SK-N-SH treated with all-trans-retinoic acid at 6 μM for 48 hours (cell line): ENCODE data around the gene FHDC1.

Source experiments
- ATAC-seq: fragments of 200-7000 bp; cut with Tn5 transposase; 3 replicates; pipeline ENCODE4 v1.9.1; 2020; ENCODE audit warnings: mild to moderate bottlenecking, moderate library complexity
- ARNTL ChIP-seq: fragments of 450-650 bp; formaldehyde crosslinking; IDR thresholded peaks from 2 replicates; pipeline ENCODE4 v1.5.0; 2020; ENCODE audit warnings: low read depth, mild to moderate bottlenecking, moderate library complexity, borderline replicate concordance
- BACH2 ChIP-seq: fragments of 250-450 bp; sonication (Bioruptor Pico); IDR thresholded peaks from 2 replicates; pipeline ENCODE4 v1.9.0; 2021; ENCODE audit warnings: mild to moderate bottlenecking, borderline replicate concordance
- CSDC2 ChIP-seq: fragments of 250-450 bp; sonication (Bioruptor Pico); IDR thresholded peaks from 2 replicates; pipeline ENCODE4 v1.5.0; 2020; ENCODE audit warnings: mild to moderate bottlenecking, moderate library complexity
- CSRNP3 ChIP-seq: fragments of 250-450 bp; sonication (Bioruptor Pico); IDR thresholded peaks from 2 replicates; pipeline ENCODE4 v1.5.1; 2021; ENCODE audit warnings: mild to moderate bottlenecking, moderate library complexity
- ESRRG ChIP-seq: fragments of 250-450 bp; sonication (Bioruptor Pico); IDR thresholded peaks from 2 replicates; pipeline ENCODE4 v1.6.1; 2021; ENCODE audit warnings: mild to moderate bottlenecking
- GLIS3 ChIP-seq: fragments of 250-450 bp; sonication (Bioruptor Pico); IDR thresholded peaks from 2 replicates; pipeline ENCODE4 v1.5.0; 2020; ENCODE audit warnings: mild to moderate bottlenecking, moderate library complexity
- ISL1 ChIP-seq: fragments of 250-450 bp; sonication (Bioruptor Pico); IDR thresholded peaks from 2 replicates; pipeline ENCODE4 v2.1.2; 2022; ENCODE audit warnings: mild to moderate bottlenecking, moderate library complexity
- OSR1 ChIP-seq: fragments of 250-450 bp; sonication (Bioruptor Pico); IDR thresholded peaks from 2 replicates; pipeline ENCODE4 v1.8.0; 2022; ENCODE audit warnings: moderate library complexity, mild to moderate bottlenecking, inconsistent platforms
- PATZ1 ChIP-seq: fragments of 250-450 bp; sonication (Bioruptor Pico); IDR thresholded peaks from 2 replicates; pipeline ENCODE4 v1.8.0; 2020; ENCODE audit warnings: mild to moderate bottlenecking, moderate library complexity, borderline replicate concordance
- POU6F1 ChIP-seq: fragments of 250-450 bp; sonication (Bioruptor Pico); IDR thresholded peaks from 2 replicates; pipeline ENCODE4 v1.8.0; 2021; ENCODE audit warnings: low read depth, mild to moderate bottlenecking, moderate library complexity, borderline replicate concordance
- PPARA ChIP-seq: fragments of 250-450 bp; sonication (Bioruptor Pico); IDR thresholded peaks from 2 replicates; pipeline ENCODE4 v1.5.0; 2020; ENCODE audit warnings: mild to moderate bottlenecking, borderline replicate concordance
- RARB ChIP-seq: fragments of 250-450 bp; sonication (Bioruptor Pico); IDR thresholded peaks from 2 replicates; pipeline ENCODE4 v1.8.0; 2021; ENCODE audit warnings: mild to moderate bottlenecking, moderate library complexity
- SNAI2 ChIP-seq: fragments of 250-450 bp; sonication (Bioruptor Pico); IDR thresholded peaks from 2 replicates; pipeline ENCODE4 v1.5.0; 2020; ENCODE audit warnings: mild to moderate bottlenecking, moderate library complexity
- TCF4 ChIP-seq: fragments of 250-450 bp; sonication (Bioruptor Pico); IDR thresholded peaks from 2 replicates; pipeline ENCODE4 v1.8.0; 2021; ENCODE audit warnings: mild to moderate bottlenecking, moderate library complexity, borderline replicate concordance
- TOX ChIP-seq: fragments of 250-450 bp; sonication (Bioruptor Pico); IDR thresholded peaks from 2 replicates; pipeline ENCODE4 v1.8.0; 2021; ENCODE audit warnings: mild to moderate bottlenecking, moderate library complexity, borderline replicate concordance
- ZC3H10 ChIP-seq: fragments of 250-450 bp; sonication (Bioruptor Pico); IDR thresholded peaks from 2 replicates; pipeline ENCODE4 v1.5.1; 2021; ENCODE audit warnings: mild to moderate bottlenecking, moderate library complexity
- ZFP3 ChIP-seq: fragments of 250-450 bp; sonication (Bioruptor Pico); IDR thresholded peaks from 2 replicates; pipeline ENCODE4 v1.5.0; 2020; ENCODE audit warnings: mild to moderate bottlenecking, moderate library complexity
- ZFP30 ChIP-seq: fragments of 450-650 bp; formaldehyde crosslinking; IDR thresholded peaks from 2 replicates; pipeline ENCODE4 v1.5.0; 2022; ENCODE audit warnings: mild to moderate bottlenecking, moderate library complexity
- ZNF565 ChIP-seq: fragments of 450-650 bp; formaldehyde crosslinking; conservative IDR thresholded peaks from 2 replicates; pipeline ENCODE4 v1.5.0; 2020; ENCODE audit warnings: low read depth, mild to moderate bottlenecking, moderate library complexity
- ZNF70 ChIP-seq: fragments of 450-650 bp; formaldehyde crosslinking; IDR thresholded peaks from 2 replicates; pipeline ENCODE4 v1.5.0; 2020; ENCODE audit warnings: mild to moderate bottlenecking, moderate library complexity
- ZNF8 ChIP-seq: fragments of 450-650 bp; formaldehyde crosslinking; IDR thresholded peaks from 2 replicates; pipeline ENCODE4 v1.5.0; 2020; ENCODE audit warnings: mild to moderate bottlenecking, moderate library complexity
- TF ChIP-seq, protein P1 (sequence below): fragments of 250-450 bp; sonication (Bioruptor Pico); IDR thresholded peaks from 2 replicates; pipeline ENCODE4 v1.5.0; 2020; ENCODE audit warnings: mild to moderate bottlenecking, moderate library complexity

Gene FHDC1

DNA sequence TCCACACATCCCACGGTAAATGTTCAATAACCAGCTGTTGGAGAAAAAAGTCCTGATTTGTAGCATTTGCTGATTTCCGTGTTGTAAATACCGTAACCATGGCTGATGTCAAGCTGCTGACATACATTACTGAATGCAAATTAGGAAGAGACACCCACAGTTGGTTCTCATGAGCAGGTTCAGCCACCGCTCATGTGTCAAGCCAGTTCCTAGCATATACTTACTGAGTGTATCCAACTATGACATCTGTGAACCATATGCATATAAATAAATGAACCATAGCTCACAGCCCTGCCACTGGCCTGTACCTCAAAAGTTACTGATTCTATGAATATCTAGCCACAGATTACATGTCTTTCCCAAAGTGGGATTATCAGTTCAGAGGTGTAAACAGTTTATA, 29.5 kb downstream of the FHDC1 start:
- peak; percentile 25; the same call in 1 of the 3 replicates for ATAC-seq
- TF ChIP-seq CSDC2 (CRISPR knock-in tag), result no peak
- no peak for TF ChIP-seq ZNF70 (CRISPR knock-in tag)
- TF ChIP-seq GLIS3 (CRISPR knock-in tag), result no peak
- no peak for TF ChIP-seq TCF4 (CRISPR knock-in tag)
- no peak for TF ChIP-seq ZFP3 (CRISPR knock-in tag)
- TF ChIP-seq OSR1 (CRISPR knock-in tag), result no peak
- TF ChIP-seq, protein P1, sequence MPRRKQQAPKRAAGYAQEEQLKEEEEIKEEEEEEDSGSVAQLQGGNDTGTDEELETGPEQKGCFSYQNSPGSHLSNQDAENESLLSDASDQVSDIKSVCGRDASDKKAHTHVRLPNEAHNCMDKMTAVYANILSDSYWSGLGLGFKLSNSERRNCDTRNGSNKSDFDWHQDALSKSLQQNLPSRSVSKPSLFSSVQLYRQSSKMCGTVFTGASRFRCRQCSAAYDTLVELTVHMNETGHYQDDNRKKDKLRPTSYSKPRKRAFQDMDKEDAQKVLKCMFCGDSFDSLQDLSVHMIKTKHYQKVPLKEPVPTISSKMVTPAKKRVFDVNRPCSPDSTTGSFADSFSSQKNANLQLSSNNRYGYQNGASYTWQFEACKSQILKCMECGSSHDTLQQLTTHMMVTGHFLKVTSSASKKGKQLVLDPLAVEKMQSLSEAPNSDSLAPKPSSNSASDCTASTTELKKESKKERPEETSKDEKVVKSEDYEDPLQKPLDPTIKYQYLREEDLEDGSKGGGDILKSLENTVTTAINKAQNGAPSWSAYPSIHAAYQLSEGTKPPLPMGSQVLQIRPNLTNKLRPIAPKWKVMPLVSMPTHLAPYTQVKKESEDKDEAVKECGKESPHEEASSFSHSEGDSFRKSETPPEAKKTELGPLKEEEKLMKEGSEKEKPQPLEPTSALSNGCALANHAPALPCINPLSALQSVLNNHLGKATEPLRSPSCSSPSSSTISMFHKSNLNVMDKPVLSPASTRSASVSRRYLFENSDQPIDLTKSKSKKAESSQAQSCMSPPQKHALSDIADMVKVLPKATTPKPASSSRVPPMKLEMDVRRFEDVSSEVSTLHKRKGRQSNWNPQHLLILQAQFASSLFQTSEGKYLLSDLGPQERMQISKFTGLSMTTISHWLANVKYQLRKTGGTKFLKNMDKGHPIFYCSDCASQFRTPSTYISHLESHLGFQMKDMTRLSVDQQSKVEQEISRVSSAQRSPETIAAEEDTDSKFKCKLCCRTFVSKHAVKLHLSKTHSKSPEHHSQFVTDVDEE (CRISPR knock-in tag), result no peak
- TF ChIP-seq ZNF565 (CRISPR knock-in tag), result no peak
- no peak for TF ChIP-seq BACH2 (CRISPR knock-in tag)
- no peak for TF ChIP-seq ZNF8 (CRISPR knock-in tag)
- no peak for TF ChIP-seq RARB (CRISPR knock-in tag)
- no peak for TF ChIP-seq ZC3H10 (CRISPR knock-in tag)

DNA sequence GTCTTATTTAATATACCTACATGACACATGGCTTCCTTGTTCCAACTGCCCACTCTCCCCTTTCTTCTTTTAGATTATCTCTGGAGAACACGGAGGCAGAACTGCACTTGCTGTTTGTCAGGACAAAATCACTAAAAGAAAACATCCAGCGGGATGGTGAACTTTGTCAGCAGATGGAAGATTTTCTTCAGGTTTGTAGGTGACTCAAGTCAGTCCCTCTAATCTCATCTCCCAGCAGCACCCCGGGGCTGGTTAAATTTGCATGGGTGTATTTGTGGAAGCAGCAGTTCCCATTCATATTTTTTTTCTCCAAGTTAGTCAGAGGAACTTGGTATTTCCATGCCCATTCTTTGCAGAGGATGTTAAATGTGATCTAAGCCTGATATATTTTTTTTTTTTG, 31.8 kb downstream of the FHDC1 start:
- TF ChIP-seq TCF4 (CRISPR knock-in tag), result no peak
- no peak for TF ChIP-seq PATZ1 (CRISPR knock-in tag)
- no peak for TF ChIP-seq CSRNP3
- no peak for TF ChIP-seq TOX
- TF ChIP-seq ZFP30, result no peak
- TF ChIP-seq PPARA (CRISPR knock-in tag), result no peak
- no peak for TF ChIP-seq ZNF8 (CRISPR knock-in tag)
- no peak for TF ChIP-seq ARNTL (CRISPR knock-in tag)
- no peak for TF ChIP-seq OSR1 (CRISPR knock-in tag)
- no peak for TF ChIP-seq ZNF70 (CRISPR knock-in tag)
- TF ChIP-seq RARB (CRISPR knock-in tag), result no peak
- no peak for TF ChIP-seq ISL1
- TF ChIP-seq SNAI2 (CRISPR knock-in tag), result no peak
- TF ChIP-seq, protein P1 (CRISPR knock-in tag), result no peak
- no peak for TF ChIP-seq ZC3H10 (CRISPR knock-in tag)
- TF ChIP-seq BACH2 (CRISPR knock-in tag), result no peak
- no peak for TF ChIP-seq ESRRG (CRISPR knock-in tag)
- TF ChIP-seq, all 23 proteins: peak for 0
- no peak for ATAC-seq

- ATAC-seq, result no peak
- TF ChIP-seq CSRNP3, result no peak
- TF ChIP-seq ZNF70 (CRISPR knock-in tag), result no peak
- TF ChIP-seq SNAI2 (CRISPR knock-in tag), result no peak
- no peak for TF ChIP-seq POU6F1
- no peak for TF ChIP-seq ZFP3 (CRISPR knock-in tag)
- TF ChIP-seq ZFP30, result no peak
- TF ChIP-seq ZNF565 (CRISPR knock-in tag), result no peak
- no peak for TF ChIP-seq ISL1
- no peak for TF ChIP-seq PATZ1 (CRISPR knock-in tag)
- TF ChIP-seq TOX, result no peak
- no peak for TF ChIP-seq ARNTL (CRISPR knock-in tag)
- no peak for TF ChIP-seq ZNF8 (CRISPR knock-in tag)
Observed at GRCh38 chr4:152968806-152969394, 32.8 kb downstream of the FHDC1 start.
